Lower lobe of right lung (tissue), 2 donors: ENCODE measurements around the gene SMIM23. TPM values are rescaled to one million over a fixed set of nuclear protein-coding genes. Genes with fewer than 3 reads are reported as not detected.

Experiments
- ATAC-seq, 2 donors: fragments of 200-7000 bp; cut with Tn5 transposase; one replicate each; pipeline ENCODE4 v1.9.1; 2020 to 2022; ENCODE audit warnings: mild to moderate bottlenecking in 2 of 2, moderate library complexity in 2 of 2
- DNase-seq: peaks from one replicate; pipeline ENCODE4 v3.0.0-alpha.2; 2020
- H3K27ac ChIP-seq: fragments of 200-600 bp; one replicate; pipeline ENCODE4 v1.8.0; 2022
- H3K27me3 ChIP-seq: fragments of 200-600 bp; one replicate; pipeline ENCODE4 v1.8.0; 2022; ENCODE audit warnings: low read depth
- H3K36me3 ChIP-seq: fragments of 200-600 bp; one replicate; pipeline ENCODE4 v1.8.0; 2022; ENCODE audit warnings: mild to moderate bottlenecking
- H3K4me1 ChIP-seq: fragments of 200-600 bp; one replicate; pipeline ENCODE4 v1.8.0; 2022
- H3K4me3 ChIP-seq: fragments of 200-600 bp; one replicate; pipeline ENCODE4 v1.8.0; 2022; ENCODE audit warnings: mild to moderate bottlenecking
- H3K9me3 ChIP-seq: fragments of 200-600 bp; one replicate; pipeline ENCODE4 v1.8.0; 2022
- intact Hi-C: fragments of 100-400 bp; cut with DNase I; formaldehyde crosslinking; loops from one replicate; pipeline ENCODE4 v1.11.0; 2022
- total RNA-seq: library from RNA; stranded (reverse); fragmentation: NEBNext Ultra II Directional; extraction: Animal tissue kit (Norgen Biotek cat#: 25700); gene quantifications from one replicate; pipeline ENCODE4 v1.2.1, GENCODE V29; 2021
- TF ChIP-seq, protein P1 (sequence below): fragments of 200-600 bp; IDR thresholded peaks from one replicate; pipeline ENCODE4 v1.8.0; 2022; ENCODE audit warnings: antibody characterized with exemption, mild to moderate bottlenecking
- donor health status: DM: no; HTN: yes; CAD: no; lungs with severe emphysema.

SMIM23 gene
- total RNA-seq, 1 donor from 2014 or later: not detected

DNA sequence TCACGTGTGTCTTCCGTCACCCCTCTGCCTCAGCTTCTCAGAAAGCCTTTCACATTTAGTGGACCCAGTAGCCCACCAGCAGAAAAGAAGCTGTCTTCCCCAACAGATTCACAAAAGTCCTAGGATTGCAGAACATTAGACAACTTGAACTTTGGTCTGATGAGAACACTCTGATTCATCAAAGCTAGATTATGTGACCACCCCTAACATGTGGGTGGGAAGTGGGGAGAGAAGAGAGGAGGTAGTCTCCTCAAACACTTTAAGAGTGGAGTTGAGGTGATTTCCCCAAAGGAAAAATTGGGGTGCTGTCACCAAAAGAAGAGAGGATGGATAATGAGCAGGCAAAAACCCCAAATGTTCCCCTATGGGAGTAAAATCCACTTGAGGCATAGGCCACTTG is 41.4 kb upstream of the SMIM23 start:
- Histone ChIP-seq H3K27ac (no peak overlapping the region), H3K4me1 (no peaks in the 10 kb centered on the region), H3K9me3 (no peaks in the 10 kb centered on the region), H3K4me3 (no peak overlapping the region), H3K27me3 (no peaks in the 10 kb centered on the region), H3K36me3 (no peaks in the 10 kb centered on the region)
- TF ChIP-seq, protein P1, sequence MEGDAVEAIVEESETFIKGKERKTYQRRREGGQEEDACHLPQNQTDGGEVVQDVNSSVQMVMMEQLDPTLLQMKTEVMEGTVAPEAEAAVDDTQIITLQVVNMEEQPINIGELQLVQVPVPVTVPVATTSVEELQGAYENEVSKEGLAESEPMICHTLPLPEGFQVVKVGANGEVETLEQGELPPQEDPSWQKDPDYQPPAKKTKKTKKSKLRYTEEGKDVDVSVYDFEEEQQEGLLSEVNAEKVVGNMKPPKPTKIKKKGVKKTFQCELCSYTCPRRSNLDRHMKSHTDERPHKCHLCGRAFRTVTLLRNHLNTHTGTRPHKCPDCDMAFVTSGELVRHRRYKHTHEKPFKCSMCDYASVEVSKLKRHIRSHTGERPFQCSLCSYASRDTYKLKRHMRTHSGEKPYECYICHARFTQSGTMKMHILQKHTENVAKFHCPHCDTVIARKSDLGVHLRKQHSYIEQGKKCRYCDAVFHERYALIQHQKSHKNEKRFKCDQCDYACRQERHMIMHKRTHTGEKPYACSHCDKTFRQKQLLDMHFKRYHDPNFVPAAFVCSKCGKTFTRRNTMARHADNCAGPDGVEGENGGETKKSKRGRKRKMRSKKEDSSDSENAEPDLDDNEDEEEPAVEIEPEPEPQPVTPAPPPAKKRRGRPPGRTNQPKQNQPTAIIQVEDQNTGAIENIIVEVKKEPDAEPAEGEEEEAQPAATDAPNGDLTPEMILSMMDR: no peak
- DNase-seq (no peak), ATAC-seq (no peak)
- intact Hi-C loops: no loop called here

DNA sequence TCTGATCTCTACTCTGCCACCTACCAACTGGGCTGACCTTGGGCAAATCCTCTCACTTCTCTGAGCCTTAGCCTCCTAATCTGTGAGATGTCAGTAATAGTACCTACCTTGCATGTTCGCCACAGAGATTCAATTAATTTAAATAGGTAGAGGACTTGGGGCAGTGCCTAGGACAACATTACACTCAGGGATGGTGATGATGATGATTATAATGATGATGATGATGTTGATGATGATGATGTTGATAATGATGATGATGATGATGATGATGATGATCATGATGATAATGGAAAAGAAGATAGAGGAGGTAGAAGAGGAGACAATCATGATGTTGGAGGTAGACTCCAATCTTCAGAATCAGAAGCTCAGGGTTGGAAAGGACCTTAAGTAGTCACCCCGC is 40.7 kb upstream of the SMIM23 start:
- TF ChIP-seq, protein P1: no peak
- DNase-seq (no peak), ATAC-seq (no peak)
- H3K4me1 ChIP-seq: no peaks in the 10 kb centered on the region
- no peaks in the 10 kb centered on the region for H3K36me3 ChIP-seq
- intact Hi-C loops: no loop called here
- no peak overlapping the region for H3K4me3 ChIP-seq
- H3K27me3 ChIP-seq: no peaks in the 10 kb centered on the region
- H3K9me3 ChIP-seq: no peaks in the 10 kb centered on the region
- no peak overlapping the region for H3K27ac ChIP-seq

DNA sequence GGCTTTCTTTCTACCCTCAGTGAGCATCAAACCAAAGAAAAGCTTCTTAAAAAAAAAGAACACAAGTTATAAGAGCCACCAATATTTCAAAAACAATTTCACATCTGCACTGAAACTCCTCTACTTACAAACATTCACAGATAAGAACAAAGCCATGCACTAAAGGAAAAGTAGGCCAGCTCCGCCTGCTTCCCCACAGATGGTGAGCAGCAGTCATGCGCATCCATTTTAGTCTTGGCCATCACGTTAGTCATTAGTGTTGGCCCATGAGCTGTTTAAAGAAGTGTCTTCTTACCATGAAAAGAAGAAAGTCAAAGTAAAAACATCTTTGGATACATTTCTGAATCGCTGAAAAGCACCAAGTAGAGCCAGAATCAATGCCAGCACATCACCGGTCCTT is 40.0 kb upstream of the SMIM23 start:
- H3K4me1 ChIP-seq: no peaks in the 10 kb centered on the region
- DNase-seq: no peak
- TF ChIP-seq, protein P1: no peak
- H3K4me3 ChIP-seq: no peak overlapping the region
- no peaks in the 10 kb centered on the region for H3K27me3 ChIP-seq
- no peaks in the 10 kb centered on the region for H3K9me3 ChIP-seq
- H3K27ac ChIP-seq: no peak overlapping the region
- no peak for ATAC-seq
- no peaks in the 10 kb centered on the region for H3K36me3 ChIP-seq
- intact Hi-C loops: no loop called here

DNA sequence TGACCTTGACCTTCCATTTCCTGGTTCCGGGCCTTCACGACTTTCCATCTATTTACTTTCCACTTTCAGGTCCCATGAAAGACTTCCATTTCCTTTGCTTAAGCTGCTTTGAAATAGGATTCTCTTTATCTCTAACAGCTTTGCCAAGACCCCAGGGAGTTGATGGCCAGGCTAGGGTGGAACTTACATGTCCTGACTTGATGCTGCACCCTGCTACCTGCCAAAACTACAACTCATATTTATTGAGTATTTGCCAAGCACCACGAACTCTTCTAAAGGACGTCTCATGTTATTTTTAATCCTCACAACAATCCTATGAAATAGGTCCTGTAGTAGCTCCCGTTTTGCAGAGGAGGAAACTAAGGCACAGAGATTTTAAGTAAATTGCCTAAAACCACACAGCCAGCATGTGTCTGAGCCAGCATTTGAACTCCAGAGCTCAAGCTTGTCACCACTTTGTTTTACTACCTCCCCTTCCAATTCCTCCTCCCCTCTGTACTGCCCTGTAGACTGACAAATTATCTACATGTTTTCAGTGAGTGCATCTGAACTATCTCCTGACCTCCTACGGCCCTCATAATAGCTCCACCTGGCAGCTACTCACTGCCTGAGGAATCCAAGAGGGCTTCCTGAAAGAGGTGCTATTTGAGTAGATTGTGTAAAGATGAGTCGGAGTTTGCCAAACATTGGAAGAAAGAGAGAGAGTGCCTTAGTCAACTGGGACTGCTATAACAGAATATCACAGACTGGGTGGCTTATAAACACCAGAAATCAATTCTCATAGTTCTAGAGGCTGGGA is 38.4 kb upstream of the SMIM23 start:
- Histone ChIP-seq H3K27ac (no peak overlapping the region), H3K36me3 (no peaks in the 10 kb centered on the region), H3K4me1 (no peaks in the 10 kb centered on the region), H3K9me3 (no peaks in the 10 kb centered on the region), H3K4me3 (no peak overlapping the region), H3K27me3 (no peaks in the 10 kb centered on the region)
- DNase-seq: no peak
- TF ChIP-seq, protein P1: no peak
- ATAC-seq: no peak
- intact Hi-C loops: no loop called here

DNA sequence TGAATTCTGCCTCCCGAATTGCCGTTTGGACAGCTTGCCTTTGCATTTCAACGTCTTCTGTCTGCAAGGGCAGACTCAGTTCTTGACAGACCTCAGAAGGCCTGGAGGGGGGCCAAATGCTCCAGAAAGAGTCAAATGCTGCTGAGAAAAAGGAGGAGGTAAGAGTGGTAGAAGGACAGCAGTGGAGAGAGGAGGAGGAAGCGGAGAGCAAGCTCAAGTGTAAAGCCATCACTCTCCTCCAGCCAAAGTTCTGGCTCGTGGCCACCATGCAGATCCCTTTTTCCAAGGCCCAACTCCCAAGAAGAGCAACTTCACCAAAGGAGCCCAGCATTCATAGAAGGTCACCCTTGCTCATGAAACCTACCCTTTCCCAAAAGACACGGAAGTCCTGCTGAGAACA is 36.9 kb upstream of the SMIM23 start:
- TF ChIP-seq, protein P1: no peak
- no peaks in the 10 kb centered on the region for H3K4me1 ChIP-seq
- H3K36me3 ChIP-seq: no peaks in the 10 kb centered on the region
- intact Hi-C loops: no loop called here
- H3K9me3 ChIP-seq: no peaks in the 10 kb centered on the region
- DNase-seq: no peak
- H3K27me3 ChIP-seq: no peaks in the 10 kb centered on the region
- H3K27ac ChIP-seq: no peak overlapping the region
- no peak overlapping the region for H3K4me3 ChIP-seq
- no peak for ATAC-seq
